Stromal cell of bone marrow (primary cell): ENCODE measurements around the gene VAV2.

Experiments
- DNase-seq: peaks from one replicate; pipeline ENCODE4 v3.0.0-alpha.2; 2012; ENCODE audit warnings: low read depth

Gene VAV2

GRCh38 chr9:133780962-133781827 is 210.9 kb downstream of the VAV2 start:
- no peak for DNase-seq

GRCh38 chr9:133780404-133780945 is 211.6 kb downstream of the VAV2 start:
- DNase-seq = no peak

GRCh38 chr9:133779516-133780403 is 212.4 kb downstream of the VAV2 start:
- DNase-seq = no peak

- no peak for DNase-seq
These were observed 213.0 kb downstream of the VAV2 start for GRCh38 chr9:133779081-133779480.

GRCh38 chr9:133778336-133779013 is 213.6 kb downstream of the VAV2 start:
- no peak for DNase-seq

- DNase-seq = no peak
These were observed 214.3 kb downstream of the VAV2 start for GRCh38 chr9:133777871-133778270.

GRCh38 chr9:133777068-133777791 is 214.9 kb downstream of the VAV2 start:
- no peak for DNase-seq

- no peak for DNase-seq
These were observed 215.9 kb downstream of the VAV2 start for GRCh38 chr9:133775951-133776905.

GRCh38 chr9:133775291-133775690 is 216.8 kb downstream of the VAV2 start:
- DNase-seq = no peak

GRCh38 chr9:133774799-133775198 is 217.3 kb downstream of the VAV2 start:
- no peak for DNase-seq

- no peak for DNase-seq
These were observed 218.1 kb downstream of the VAV2 start for GRCh38 chr9:133773889-133774655.

GRCh38 chr9:133772581-133772980 is 219.5 kb downstream of the VAV2 start:
- DNase-seq = no peak

GRCh38 chr9:133771486-133772482 is 220.3 kb downstream of the VAV2 start:
- DNase-seq = no peak

- DNase-seq = no peak
These were observed 221.9 kb downstream of the VAV2 start for GRCh38 chr9:133770076-133770777.

GRCh38 chr9:133769511-133770075 is 222.5 kb downstream of the VAV2 start:
- DNase-seq = no peak

GRCh38 chr9:133768859-133769510 is 223.1 kb downstream of the VAV2 start:
- no peak for DNase-seq
